Measurements from ENCODE around the gene DDOST.

DNA sequence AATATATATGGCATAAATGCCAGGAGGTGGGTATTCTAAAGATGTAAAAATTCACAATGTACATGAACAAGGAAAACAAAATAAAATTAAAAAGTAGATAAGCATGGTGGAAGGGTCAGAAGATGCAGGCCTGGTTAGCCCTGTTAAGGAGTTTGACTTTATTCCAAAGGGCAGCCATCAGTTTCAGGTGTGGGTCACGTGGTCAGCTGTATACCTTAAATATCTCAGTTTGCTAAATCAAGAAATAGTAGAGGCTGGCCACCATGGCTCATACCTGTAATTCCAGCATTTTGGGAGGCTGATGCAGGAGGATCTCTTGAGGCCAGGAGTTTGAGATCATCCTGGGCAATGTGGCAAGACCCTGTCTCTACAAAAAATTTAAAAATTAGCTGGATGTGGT is 36.5 kb downstream of the DDOST start:
- TF ChIP-seq, protein P1, sequence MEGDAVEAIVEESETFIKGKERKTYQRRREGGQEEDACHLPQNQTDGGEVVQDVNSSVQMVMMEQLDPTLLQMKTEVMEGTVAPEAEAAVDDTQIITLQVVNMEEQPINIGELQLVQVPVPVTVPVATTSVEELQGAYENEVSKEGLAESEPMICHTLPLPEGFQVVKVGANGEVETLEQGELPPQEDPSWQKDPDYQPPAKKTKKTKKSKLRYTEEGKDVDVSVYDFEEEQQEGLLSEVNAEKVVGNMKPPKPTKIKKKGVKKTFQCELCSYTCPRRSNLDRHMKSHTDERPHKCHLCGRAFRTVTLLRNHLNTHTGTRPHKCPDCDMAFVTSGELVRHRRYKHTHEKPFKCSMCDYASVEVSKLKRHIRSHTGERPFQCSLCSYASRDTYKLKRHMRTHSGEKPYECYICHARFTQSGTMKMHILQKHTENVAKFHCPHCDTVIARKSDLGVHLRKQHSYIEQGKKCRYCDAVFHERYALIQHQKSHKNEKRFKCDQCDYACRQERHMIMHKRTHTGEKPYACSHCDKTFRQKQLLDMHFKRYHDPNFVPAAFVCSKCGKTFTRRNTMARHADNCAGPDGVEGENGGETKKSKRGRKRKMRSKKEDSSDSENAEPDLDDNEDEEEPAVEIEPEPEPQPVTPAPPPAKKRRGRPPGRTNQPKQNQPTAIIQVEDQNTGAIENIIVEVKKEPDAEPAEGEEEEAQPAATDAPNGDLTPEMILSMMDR (IDR thresholded peaks at IDR 0.05; ENCODE audit: insufficient read depth, low read length, poor library complexity, severe bottlenecking), result no peak
- TF ChIP-seq EZH2phosphoT487 (conservative IDR thresholded peaks at IDR 0.05; ENCODE audit: low read length), result no peak

All from SU-DHL-6 (cell line).